Panc1 (cell line): ENCODE measurements around the gene NEGR1.

Source experiments
- CTCF ChIP-seq: fragments of 450-650 bp; IDR thresholded peaks from 2 replicates; pipeline ENCODE4 v1.5.1; 2017; ENCODE audit warnings: mild to moderate bottlenecking
- POLR2AphosphoS5 ChIP-seq: IDR thresholded peaks from 2 replicates; pipeline ENCODE4 v1.6.1; 2012; ENCODE audit warnings: mild to moderate bottlenecking, low read depth, low read length, moderate library complexity
- REST ChIP-seq, 2 experiments: IDR thresholded peaks; 2 replicates each; pipeline ENCODE4 v1.6.1; 2011 to 2012; ENCODE audit warnings: low read depth in 2 of 2, control low read depth in 1 of 2, low read length in 1 of 2, mild to moderate bottlenecking in 1 of 2, moderate library complexity in 1 of 2; ENCODE audit not compliant: insufficient read depth in 1 of 2
- SIN3A ChIP-seq: IDR thresholded peaks from 2 replicates; pipeline ENCODE4 v1.6.1; 2012; ENCODE audit warnings: low read depth, mild to moderate bottlenecking, low read length, moderate library complexity, borderline replicate concordance; ENCODE audit not compliant: insufficient read depth
- TCF7L2 ChIP-seq: IDR thresholded peaks from 2 replicates; pipeline ENCODE4 v1.6.1; 2011; ENCODE audit warnings: mild to moderate bottlenecking, low read depth, low read length, inconsistent platforms

- TF ChIP-seq CTCF = no peak
- no peak for TF ChIP-seq POLR2AphosphoS5
- TF ChIP-seq SIN3A = no peak
- no peak for TF ChIP-seq REST (IDR thresholded peaks at IDR 0.05; ENCODE audit: insufficient read depth in 1 of 2, low read depth in 2 of 2, low read length in 1 of 2)
- TF ChIP-seq TCF7L2 = no peak
These were observed 367.7 kb downstream of the NEGR1 start for GRCh38 chr1:71914626-71915025.
